ENCODE measurements around the gene ELL2.

GRCh38 chr5:95899829-95900228 is 61.8 kb downstream of the ELL2 start:
- no peak for TF ChIP-seq CTCF (IDR thresholded peaks at IDR 0.05; ENCODE audit: insufficient read depth, low read depth, low read length)
- TF ChIP-seq EZH2 (IDR thresholded peaks at IDR 0.05; ENCODE audit: insufficient read depth, low read length): no peak

All from astrocyte (in vitro differentiated cells and primary cell).